NK-92 (cell line): ENCODE measurements around the gene CLDND2.

Experiments used
- DNase-seq: peaks from one replicate; lab custom pipeline; 2025; ENCODE audit not compliant: unreplicated experiment; lab: John Stamatoyannopoulos, UW

The CLDND2 gene

DNA sequence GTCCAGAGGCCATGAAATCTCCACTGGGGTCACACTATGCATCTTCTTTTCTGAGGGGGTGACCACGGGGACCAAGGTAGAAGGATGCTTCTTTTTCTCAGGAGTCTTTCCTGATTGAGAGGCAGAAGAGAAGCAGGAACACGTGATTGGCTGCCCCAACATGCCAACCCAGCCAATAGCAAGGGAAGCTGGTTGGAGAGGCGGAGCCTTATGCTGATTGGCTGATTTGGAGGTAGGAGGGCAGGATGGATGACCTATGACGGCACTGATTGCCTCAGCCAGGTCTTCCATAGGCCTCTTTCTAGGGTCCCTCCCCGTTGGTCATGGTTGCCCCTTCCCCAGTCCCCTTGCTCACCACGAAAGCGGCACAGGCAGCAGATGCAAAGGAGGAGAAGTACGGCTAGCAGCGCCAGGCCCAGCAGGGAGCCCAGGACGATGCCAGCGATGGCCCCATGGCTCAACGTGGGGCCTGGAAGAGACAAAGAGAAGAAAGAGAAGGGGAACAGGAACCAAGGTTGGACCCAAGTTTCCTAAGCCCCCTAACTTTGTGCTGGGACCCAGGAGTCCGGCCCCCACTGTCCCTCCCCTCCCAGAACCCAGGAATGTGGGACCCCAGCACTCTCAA, 34.9 kb downstream of the CLDND2 start:
- DNase-seq, result no peak

DNA sequence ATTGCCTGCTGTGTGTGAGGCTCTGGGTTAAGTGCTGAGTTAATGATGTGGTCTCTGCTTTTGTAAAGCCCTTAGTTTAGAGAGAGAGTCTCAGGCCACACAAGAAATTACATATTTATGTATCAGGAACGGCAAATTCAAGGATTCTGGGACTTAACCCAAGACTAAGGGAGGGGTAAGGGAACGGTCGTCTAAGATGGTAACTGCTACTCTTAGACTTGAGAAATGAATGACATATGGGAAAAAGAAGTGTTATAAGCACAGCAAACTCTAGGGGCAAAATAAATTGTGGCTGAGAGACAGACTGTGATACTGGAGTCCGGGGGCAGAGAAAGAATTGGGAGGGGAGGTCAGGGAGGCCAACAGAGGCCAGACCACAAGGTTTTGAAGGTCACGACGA, 37.1 kb downstream of the CLDND2 start:
- no peak for DNase-seq

DNA sequence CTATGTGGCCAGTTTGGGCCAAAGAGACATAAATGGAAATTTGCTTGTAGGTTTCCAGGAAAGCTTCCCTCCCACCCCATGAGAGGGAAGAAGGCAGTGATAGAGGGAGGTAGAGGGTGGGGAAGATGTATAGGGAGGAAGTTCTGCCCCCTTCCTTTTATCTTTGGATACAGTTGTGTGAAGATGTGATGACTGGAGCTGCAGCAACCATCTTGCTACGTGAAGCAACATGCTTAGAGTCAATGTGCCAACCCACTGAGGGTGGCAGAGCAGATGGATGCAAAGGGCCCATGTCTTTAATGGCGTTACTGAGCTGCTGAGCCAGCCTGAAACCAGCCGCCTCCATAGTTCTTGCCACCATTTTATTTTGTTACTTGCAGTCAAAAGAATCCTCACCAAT, 37.6 kb downstream of the CLDND2 start:
- DNase-seq, result no peak

DNA sequence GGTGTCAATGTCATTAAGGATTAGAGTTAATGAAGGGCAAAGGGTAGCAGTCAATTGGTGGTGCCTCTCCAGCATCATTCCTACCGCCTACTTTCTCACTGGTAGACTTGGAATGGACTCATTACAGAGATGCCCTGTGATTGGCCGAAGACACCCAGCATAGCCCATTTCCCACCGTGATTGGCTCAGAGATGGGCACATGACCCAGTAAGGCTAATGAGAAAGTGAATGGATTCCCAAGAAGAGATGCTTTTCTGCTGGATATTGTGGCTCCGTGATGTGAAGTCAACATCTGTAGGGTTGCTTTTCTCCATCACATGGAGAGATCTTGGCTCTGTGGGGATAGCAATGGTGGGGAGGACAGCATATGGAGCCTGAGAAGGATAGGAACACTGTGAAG, 38.4 kb downstream of the CLDND2 start:
- no peak for DNase-seq

DNA sequence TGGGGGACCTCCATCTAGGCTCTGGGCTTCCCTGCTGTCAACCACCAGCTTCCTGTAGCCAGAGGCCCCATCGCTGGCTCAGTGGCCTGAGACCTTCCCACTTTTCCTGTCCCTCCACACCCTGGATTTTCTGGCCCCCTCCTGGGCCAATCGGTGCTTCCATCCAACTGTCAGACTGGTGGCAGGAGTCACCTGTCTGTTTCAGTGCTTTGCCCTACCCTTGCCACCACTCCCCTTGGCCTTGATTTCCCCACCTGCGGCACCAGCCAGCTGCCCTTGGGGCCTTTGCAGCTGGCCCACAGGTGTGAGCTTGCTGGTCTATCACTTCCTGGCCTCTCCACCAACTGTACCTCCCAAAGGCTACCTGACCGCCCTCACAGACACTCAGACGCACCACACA, 39.4 kb downstream of the CLDND2 start:
- no peak for DNase-seq

DNA sequence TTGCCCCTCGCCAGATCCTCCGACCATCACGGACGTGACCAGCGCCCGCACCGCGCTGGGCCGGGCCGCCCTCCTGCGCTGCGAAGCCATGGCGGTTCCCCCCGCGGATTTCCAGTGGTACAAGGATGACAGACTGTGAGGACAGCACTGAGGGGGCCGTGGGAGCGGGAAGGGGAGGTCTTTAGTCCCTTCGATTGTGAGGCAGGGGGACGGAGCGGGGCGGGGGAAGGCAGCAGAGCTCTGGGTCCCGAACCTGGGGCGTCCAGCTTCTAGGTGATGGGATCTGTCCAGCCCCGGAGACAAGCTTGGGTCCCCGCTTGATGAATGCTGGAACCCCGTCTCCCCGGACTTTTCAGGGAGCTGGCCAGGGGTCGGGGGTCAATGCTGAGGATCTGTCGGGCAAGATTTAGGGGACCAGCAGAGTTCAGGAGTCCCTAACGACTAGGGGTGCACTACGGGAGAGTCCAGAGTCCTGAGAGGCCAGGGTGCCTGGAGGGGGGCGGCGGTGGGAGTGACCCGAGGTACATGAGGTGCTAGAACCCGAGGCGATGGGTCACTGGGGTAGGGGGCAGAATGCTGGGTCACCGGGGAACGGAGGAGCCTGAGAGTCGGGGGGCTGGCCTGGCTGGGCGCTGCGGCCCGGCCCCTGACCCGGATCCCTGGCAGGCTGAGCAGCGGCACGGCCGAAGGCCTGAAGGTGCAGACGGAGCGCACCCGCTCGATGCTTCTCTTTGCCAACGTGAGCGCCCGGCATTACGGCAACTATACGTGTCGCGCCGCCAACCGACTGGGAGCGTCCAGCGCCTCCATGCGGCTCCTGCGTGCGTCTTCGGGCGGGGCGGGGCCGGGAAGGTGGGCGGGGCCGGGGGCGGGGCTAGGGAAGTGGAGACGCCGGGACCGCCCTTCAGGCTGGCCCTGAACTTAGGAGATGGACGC, 41.5 kb downstream of the CLDND2 start:
- DNase-seq, result no peak

DNA sequence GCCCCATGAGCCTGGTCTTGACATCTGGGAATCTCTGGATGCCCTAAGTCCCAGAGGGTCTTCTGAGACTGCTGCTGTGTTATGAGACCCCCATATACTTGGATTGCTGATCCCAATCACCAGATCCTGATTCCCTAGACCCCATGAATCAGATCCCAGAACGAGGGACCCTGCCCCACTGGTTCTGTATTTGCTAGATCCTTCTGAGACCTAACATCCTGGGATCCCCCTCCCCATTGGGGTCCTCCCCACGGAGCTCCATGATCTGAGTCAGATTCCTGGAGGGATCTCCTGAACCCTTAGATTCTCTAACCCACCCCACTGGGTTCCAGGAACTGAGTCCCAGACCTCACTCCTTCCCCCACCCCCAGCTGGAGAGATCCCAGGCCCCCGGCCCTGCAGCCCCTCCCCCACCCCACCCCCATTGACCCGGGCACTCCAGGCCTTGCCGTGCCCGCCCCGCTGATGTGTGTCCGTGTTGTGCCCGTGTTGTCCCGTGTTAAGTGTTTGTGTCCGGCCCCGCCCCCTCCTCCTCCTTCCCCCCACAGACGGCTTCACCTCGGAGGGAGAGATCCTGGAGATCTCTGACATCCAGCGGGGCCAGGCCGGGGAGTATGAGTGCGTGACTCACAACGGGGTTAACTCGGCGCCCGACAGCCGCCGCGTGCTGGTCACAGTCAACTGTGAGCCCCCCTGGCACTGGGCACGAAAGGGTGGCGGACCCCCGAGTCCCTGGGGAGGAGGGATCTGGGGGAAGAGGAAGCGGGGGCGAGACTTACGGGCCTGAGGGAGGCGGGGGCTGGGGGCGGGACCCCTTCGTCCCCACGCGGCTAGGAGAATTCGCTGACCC, 42.4 kb downstream of the CLDND2 start:
- no peak for DNase-seq

DNA sequence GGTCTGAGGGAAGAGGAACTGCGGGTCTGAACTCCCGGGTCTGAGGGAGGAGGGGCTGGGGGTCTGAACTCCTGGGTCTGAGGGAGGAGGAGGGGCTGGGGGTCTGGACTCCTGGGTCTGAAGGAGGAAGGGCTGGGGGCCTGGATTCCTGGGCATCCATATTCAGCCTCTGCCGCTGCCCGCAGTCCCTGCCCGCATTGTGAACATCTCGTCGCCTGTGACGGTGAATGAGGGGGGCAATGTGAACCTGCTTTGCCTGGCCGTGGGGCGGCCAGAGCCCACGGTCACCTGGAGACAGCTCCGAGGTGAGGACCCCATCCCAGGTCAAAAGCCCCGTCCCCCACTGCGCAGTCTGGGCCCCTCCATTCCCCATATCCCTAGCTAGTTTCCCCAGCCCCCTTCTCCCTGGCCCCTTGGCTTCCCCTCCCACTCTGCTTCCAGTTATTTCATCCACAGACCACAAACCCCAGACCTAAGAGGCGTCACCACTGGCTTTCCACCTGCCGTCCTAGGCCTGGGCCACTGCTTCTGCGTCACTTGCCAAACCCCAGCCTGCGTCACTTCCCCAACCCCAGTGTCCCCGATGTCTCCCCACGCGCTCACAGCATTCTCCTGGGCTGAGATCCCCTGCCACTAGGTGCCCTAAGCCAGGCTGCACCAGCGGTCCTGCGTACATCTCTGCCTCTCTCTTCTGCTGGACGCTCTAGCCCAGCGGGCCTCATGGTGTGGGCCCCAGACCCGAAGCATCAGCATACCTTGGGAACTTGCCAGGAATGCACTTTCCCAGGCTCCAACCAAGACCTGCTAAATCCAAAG, 43.4 kb downstream of the CLDND2 start:
- DNase-seq, result no peak

DNA sequence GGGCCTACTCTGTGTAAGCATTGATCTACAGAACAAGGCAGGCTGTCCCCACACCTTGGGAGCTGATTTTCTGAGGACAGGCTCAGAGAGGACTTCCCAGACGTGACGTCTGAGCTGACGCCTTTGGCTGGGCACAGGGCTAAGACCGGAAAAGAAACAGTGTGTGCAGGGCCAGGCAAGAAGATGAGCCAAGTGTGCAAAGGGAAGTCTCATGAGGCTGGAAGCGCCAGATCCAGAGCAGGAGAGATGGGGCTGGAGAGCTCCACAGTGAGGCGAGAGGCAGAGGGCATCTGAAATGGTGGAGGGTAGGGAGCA, 44.7 kb downstream of the CLDND2 start:
- DNase-seq, result no peak

DNA sequence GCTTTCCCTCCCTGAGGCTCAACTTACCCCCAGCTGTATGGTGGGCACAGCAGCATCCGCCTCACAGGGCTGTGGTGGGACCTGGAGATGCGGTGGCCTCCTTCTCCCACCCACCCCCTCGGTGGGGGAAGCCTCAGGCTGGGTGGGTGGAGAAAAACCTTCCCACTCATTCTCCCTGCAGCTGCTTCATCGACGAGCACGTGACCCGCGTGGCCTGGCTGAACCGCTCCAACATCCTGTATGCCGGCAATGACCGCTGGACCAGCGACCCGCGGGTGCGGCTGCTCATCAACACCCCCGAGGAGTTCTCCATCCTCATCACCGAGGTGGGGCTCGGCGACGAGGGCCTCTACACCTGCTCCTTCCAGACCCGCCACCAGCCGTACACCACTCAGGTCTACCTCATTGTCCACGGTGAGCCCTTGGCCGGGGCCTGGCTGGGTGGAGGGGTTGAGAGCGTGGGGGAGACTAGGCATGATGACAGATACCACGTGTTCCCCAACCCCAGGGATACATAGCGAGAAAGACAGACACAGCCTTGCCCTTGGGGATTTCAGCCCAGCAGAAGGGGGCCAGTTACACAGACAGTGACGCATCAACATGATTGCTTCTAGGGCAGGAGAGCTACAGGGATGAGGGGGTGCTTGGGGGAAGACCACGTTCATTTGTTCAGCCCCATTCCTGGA, 45.2 kb downstream of the CLDND2 start:
- no peak for DNase-seq

DNA sequence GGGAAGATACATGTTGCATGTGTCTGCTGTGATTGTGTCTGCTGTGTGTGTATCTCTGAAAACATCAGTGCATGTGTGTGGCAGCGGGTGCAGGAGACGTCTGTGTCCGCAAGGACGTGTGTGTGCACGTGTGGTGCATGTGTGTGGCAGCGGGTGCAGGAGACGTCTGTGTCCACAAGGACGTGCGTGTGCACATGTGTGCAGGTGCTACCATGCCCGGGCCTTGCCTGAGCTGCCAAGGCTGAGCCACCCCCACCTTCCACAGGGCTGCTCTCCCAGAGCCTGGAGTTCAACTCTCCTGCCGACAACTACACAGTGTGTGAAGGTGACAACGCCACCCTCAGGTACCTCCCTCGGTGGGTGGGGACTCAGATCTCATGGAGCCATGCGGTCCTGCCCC, 47.0 kb downstream of the CLDND2 start:
- no peak for DNase-seq

DNA sequence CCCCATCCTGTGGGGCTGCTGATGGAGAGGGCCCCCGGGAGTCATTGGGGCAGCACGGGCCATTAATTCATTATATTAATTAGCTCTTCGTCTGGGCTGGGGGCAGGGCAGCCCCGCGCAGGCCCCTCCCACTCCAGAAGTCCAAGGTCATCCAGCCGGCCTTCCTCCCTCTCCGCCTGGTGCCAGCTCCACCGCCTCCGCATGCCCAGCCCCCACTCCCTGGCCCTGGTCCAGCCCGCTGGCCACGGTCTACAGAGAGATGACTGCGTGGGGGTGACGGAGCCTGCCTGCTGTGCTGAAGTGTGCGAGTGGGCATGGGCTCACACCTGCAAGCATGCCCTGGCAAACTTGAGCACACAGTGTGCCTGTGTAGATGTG, 48.5 kb downstream of the CLDND2 start:
- no peak for DNase-seq

DNA sequence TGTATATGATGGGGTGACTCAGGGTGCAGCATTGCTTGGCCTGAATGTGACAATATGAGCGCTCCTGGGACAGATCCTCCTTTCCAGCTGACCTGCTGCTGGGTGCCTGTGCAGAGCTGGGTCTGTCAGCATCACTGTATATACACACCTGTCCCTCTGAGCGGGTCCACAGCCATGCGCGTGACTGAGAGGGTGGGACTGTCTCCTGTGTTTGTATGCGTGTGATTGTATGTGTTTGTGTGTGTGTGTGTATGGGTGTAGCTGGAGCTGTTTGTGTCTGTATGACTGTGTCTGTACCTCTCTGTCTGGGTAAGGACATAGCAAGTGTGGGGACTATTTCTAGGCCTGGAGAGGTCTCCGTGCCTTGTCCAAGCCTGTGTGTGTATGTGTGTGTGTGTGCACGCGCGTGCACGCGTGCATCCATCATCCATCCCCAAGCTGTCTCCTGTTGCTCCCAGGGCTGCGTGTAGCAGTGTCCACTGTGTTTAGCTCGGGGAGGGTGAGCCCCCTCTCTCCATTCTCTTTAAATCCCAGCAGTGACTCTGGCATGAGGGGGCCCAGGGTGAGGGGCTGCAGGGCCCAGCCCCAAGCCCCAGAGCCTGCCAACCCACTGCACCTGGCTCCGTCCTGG, 49.0 kb downstream of the CLDND2 start:
- no peak for DNase-seq

DNA sequence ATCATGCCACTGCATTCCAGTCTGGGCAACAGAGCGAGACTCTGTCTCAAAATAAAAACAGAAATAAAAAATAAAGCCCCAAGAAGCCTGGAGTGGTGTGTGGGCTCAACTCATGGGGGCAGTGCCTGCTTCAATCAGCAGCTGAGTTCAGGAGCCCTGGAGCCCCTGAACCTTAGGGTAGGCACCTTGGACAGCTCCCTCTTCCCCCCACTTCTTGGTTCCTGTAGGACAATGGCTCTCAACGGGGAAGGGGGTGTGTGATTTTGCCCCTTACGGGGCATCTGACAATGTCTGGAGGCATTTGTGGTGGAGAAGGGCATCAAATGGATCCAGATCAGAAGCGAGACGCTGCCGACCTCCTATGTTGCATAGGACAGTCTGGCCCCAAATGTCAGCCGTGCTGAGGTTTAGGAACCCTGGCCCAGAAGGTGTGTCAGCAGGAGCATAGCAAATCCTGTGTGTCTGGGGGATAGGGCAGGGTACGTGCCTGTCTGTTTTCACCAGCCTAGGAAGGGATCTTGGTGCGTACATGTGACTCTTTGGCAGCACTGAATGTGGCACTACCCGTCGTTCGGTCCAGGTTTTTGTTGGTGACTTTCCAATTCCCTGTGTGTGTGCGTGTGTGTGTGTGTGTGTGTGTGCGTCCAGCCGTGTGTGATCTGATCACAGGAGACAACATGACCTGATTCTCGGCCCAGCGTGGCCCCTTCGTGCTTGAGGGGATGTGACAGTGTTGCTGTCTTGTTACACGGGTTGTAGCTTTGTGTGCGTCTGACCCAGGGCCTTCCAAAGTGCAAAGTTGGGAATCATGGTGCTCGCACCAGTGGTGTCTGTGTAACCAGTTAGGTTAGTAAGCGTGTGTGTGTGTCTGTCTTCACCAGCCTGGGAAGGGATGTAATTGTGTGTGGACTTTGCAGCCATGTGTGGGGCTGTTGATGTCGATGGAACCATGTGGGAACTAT, 49.8 kb downstream of the CLDND2 start:
- no peak for DNase-seq

DNA sequence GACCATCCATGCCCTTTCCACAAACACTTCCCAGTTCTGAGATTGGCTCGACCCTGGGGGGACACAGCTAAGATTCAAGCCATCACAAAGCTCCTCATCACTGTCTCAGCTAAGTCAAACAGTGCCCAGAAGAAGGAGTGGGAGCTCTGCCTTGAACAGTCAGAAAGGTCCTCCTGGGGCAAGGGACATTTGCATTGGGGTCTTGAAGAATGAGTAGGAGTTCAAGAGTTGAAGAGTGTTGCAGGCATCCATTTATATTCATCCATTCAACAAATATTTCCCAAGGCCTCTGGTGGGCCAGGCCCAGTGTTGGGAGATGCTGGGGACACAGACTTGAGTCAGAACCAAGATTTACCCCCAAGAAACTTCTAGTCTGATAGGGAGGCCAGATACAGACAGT, 50.8 kb downstream of the CLDND2 start:
- no peak for DNase-seq

DNA sequence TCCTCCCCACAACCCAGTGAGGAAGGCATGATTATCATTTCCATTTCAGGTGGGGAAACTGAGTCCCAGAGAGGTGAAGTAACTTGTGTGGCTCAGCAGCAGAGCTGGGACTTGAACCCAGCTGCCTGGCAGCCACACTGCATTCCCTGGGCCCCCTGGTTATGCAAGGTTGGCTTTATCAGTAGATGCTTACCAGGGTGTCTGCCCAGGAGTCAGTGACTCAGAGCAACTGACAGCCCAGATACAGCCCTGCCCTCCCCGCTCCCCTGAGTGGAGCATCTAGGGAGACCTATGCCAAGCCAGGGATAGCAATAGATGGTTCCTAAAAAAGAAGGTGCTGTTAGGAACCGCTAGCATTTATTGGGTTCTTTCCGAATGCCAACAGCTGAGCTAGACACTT, 51.4 kb downstream of the CLDND2 start:
- no peak for DNase-seq
